SHP77 (cell line): ENCODE results near the gene OR2AG2.

Experiments used
- DNase-seq, 2 experiments: peaks; one replicate each; lab custom pipeline; 2025; lab: John Stamatoyannopoulos, UW

The OR2AG2 gene

DNA sequence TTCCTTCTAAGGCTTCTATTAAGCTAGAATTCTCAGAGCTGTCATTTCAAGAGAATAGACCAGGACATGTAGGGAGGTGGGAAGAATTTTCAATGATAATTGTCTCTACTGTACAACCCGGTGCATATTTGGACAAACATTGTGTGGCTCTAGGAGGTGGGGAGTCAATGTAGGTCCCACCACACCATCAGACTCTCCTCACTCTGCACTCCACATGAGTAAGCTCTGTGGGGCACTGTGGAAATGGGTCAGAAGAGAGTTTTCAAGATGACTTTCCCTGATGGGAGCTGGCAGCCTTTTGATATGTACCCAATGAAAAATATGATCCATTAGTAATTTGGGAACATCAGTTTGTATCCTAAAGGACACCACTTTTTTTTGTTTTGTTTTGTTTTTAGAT is 33.2 kb downstream of the OR2AG2 start:
- no peak for DNase-seq

DNA sequence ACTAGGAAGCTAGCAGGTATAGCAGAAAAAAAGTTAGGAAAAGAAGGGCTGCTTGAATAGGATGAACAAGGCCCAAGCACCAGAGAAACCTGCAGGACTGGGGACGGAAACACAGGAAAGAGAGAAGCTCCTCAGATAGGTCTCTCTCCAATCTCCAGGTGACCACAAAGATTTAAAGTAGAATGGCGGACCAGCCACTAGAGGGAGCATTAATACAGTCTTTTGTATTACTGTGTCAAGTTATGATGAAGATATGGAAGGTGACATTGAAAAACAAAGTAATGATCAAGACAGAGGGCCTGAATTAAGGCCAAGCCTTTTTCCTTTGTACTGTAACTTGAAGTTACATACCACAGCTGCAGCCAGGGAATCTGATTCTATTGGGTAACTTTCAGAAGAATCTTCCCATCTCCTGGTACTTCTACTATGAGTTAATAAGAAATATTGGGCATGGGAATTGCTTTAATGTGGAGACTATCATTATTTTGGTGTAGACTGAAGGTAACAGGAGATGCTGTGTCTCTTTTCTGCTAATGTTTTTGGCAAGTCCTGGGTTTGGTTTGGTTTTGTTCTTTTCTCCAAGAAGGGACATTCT is 33.8 kb downstream of the OR2AG2 start:
- DNase-seq: peak in 1 of 2 experiments; percentile 9

DNA sequence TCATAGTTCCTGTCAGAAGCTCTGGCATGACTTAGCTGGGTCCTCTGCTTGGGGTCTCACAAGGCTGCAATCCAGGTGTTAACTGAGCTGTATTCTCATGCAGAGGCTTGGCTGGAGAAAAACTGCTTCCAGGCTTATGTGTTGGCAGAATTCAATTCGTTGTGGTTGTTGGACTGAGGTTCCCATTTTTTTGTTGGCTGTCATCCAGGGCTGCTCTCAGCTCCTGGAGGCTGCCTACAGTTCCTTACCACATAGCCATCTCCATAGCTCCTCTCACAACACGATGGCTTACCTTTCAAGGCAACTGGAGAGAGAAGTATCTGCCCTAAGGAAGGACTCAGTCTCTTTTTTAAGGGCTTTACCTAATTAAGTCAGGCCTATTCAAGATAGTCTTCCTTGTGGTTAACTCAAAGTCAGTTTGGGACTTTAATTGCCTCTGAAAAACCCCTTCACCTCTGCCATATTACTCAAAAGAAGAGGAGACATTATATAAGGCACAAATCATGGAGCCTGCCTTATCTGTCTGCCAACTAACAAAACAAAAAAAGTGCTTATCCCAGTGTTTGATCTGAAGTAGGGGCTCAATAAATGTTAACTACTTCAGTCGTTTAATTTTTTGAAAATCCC is 35.2 kb downstream of the OR2AG2 start:
- DNase-seq: no peak

DNA sequence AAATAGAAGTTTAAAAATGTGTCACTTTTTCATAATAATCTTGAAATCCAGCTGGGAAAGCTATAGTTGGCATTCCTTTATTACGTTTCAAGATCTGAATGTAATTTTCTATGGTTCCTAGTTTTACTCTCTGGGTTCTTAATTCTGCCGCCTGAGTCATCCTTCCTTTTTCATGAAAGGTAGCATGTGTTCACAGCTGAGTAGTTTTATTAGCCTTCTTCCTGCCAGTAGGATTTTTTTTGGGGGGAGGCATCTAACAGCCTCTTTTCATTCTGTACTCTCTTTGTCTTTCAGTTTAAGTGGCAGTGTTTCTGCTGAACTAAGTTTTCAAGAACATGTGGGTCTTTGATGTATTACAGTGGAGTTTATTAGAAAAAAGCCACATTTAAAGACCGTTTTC is 36.5 kb downstream of the OR2AG2 start:
- no peak for DNase-seq

GRCh38 chr11:6734616-6735015 is 37.2 kb downstream of the OR2AG2 start:
- DNase-seq: no peak

GRCh38 chr11:6733326-6734275 is 38.2 kb downstream of the OR2AG2 start:
- no peak for DNase-seq

GRCh38 chr11:6727971-6728760 is 43.6 kb downstream of the OR2AG2 start:
- DNase-seq: no peak

DNA sequence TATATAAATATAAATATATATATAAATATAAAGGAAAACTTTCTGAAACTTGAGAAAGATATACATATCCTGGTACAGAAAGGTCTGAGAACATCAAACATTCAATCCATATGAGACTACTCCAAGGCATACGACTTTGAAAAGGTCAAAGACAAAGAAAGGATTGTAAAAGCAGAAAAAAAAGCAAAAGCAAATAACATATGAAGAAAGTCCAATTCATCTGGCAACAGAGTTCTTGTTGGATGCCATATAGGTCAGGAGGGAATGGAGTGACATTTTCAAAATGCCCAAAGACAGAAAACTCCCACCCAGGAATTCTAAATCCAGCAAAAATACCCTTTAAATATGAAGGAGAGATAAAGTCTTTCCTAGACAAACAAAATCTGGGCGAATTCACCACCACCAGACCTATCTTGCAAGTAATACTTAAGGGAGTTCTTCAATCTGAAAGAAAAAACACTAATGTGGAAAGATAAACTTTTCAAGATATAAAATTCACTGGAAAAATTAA is 46.3 kb downstream of the OR2AG2 start:
- DNase-seq: no peak

DNA sequence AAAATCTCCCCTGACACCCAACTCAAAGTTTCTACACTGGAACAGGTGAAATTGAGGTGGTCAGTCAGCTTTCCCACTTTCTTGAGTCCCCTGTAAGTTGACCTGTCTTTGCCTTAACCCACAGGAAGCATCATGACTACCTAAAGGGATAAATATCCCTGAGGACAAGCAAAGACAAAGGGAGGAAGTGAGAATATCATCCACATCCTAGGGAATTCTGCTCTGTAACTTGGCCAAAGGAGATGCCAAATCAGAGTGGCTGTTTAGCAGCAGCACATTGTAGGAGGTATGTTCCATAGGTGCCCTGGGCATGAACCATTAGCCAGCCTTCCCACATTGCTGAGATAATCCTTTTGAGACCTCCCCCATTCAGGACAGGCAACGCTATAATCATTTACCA is 47.8 kb downstream of the OR2AG2 start:
- DNase-seq: no peak

DNA sequence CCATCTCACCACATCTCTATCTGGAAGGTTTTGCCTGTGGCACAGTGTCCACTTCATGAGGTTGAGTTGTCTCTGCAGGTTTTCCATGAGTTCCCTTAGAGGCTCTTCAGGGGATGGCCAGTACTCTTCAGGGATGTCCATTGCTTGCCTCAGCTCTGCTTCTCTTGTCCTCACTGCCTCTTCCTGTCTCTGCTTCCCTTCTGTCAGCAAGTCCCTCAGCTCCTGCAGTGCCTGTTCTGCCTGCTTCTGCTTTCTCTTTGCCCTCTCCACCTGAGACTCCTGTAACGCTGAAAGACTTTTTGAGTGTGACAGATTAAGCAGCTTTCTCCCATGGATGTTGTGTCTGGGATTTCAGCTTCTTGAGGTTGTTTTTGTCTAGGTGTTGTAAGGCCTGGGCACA is 50.4 kb downstream of the OR2AG2 start:
- no peak for DNase-seq

- no peak for DNase-seq
Measured at GRCh38 chr11:6719576-6719975, 52.2 kb downstream of the OR2AG2 start.

GRCh38 chr11:6717426-6717825 is 54.4 kb downstream of the OR2AG2 start:
- no peak for DNase-seq
